A172 (cell line): ENCODE results near the gene PLCB4. TPM values are rescaled to one million over a fixed set of nuclear protein-coding genes. Genes with fewer than 3 reads are reported as not detected.
"Not testable (repeated sequence)": the region's sequence is repeated elsewhere in the genome, so short reads cannot be mapped to it uniquely, and the experiment has no call there.

Experiments
- DNase-seq: peaks from one replicate; pipeline ENCODE4 v3.0.0-alpha.2; 2015; ENCODE audit warnings: low spot score
- total RNA-seq: library from RNA; depleted of rRNA; stranded (reverse); fragments of >200 nt; shearing (Covaris generic); gene quantifications from 2 replicates; pipeline ENCODE4 v1.2.3, GENCODE V29; 2014

The PLCB4 gene
- total RNA-seq, 1 experiment from 2014 or later = 22.7 TPM

DNA sequence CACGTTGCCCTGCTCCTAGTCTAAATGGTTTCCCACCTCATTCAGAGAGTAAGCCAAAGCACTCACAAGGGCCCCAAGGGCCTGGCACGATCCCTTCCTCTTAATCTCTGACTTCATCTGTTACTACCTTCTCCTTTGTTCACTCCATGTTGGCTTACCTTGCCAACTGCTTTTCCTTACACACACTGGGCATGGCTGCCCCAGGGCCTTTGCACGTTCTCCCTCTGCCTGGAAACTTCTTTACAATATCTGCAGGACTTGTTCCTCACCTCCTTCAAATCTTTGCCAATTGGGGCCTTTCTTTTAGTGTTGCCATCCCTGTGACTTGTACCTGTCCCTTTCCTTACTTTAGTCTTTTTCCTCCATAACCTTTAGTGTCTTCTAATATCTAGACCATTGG lies 73.9 kb downstream of the PLCB4 start:
- no peak for DNase-seq

DNA sequence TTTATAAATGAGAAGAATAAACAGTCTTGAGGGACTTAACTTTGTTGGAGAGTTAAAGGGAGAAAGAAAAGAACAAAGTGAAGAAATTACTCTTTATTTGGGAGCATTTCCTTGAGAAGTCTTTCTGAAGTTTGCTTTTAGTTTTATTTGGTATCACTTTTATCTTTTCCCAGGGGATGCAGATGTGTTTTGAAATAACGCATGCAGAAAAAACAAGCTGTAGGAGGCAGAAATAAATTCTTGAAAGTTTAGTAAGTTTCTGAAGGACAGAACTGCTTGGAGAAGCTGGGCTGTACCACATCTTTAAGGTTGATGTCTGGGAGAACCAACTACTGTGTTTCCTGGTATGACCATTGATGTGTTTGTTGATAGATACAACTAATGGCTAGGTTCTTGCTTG lies 75.0 kb downstream of the PLCB4 start:
- DNase-seq = no peak

DNA sequence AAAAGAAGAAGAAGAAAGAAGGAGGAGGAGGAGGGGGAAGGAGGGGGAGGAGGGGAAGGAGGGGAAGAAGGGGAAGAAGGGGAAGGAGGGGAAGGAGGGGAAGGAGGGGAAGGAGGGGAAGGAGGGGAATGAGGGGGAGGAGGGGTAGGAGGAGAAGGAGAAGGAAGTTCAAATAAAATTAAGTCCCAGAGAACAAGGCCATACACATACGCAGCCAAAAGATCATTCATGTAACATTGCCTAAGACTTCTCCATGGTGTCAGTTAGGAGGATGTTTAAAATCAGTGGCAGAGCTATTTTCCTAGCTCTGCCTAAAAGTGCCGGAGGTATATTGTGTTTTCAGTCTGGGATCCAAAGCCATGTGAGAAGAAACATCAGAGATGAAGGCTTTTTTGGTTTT lies 75.8 kb downstream of the PLCB4 start:
- no peak for DNase-seq

DNA sequence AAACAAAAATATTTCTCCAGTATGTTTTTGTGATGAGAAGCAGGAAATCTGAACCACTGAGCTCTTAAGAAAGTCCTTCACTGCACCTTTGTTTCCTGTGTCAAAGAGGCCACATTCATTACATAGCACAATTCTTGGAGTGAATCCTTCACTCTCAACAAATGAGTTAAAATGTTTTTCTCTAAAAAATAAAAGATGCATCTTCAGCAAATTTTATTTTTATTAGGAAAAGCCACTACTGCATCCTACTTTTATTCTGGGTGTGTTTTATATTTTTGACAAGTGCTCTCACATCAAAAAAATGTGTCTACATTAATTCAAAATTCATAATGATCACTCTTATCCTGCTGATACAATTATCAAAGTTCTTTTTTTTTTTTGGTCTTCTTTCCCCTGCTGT lies 76.3 kb downstream of the PLCB4 start:
- no peak for DNase-seq

DNA sequence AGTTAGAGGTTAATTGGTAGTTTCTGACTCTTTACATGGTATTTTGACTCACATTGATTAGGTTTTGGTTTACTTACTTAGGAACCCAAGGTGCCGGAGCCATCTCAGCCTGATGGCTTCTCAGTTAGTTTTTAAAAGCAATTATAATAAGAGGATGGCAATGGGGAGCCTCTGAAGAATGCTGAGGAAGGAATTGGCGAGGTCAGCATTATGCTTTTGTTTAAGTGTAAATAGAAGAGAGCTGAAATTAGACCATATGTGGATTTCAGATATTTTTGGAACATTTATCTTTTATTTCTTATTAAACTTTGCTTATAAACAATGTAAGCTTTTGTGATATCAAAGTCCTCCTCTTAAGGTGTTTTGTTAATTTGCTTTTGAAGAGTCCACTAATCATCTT lies 77.8 kb downstream of the PLCB4 start:
- no peak for DNase-seq

DNA sequence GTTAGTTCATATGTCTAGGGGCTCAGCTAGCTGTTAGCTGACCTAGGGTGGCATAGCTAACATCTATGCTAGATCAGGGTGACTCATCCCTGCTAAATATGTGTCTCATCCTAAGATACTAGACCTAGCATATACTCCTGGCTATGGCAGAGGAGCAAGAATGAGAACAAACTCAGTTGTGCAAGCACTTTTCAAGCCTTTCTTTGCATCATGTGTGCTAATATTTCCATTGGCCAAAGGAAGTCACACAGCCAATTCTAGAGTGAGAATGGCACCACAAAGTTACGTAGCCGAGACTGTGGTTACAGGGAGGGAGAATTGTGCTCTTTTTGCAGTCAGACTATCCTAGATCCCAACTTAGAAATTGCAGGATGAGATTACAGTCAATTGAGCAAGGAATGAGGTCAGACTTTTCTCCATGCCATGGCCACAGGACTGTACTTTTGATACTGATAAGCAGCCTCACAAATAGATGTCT lies 78.7 kb downstream of the PLCB4 start:
- peak; percentile 49 for DNase-seq

DNA sequence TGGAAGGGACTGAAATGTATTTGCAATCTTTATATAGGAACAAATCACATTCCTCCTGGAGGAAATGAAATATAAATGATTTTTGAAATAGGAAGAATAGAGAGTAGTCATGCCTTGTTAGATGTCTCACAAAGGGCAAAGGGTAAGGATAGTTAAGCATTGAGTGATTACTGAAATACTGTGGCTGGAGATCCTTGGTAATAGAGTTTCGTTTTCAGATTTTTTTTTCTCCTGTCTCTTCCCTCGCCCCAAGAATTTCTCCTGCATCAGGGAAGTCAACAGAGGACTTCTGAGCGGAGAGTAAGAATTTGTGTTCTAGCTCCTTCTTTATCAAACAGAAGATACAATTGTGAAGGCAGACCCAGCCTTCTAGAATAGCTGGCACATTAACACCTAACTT lies 79.4 kb downstream of the PLCB4 start:
- no peak for DNase-seq

DNA sequence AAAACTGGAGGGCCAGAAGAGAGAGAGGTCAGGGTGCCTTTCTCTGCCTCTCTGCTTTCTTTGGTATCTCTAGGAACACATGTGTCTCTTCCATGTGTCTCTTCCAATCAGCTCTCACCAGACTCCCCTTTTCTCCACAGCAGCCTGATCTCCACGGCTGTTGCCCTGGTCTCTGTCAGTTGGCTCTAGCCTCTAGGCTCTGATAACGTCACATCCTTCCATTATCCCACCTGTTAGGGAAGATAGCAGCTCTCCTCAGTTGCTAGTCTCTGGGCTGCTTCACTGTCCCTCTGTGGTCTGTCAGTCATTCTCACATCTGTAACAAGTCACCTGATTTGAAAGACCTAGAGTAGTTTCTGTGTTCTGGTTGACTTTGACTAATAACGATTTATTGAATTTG lies 80.2 kb downstream of the PLCB4 start:
- no peak for DNase-seq

DNA sequence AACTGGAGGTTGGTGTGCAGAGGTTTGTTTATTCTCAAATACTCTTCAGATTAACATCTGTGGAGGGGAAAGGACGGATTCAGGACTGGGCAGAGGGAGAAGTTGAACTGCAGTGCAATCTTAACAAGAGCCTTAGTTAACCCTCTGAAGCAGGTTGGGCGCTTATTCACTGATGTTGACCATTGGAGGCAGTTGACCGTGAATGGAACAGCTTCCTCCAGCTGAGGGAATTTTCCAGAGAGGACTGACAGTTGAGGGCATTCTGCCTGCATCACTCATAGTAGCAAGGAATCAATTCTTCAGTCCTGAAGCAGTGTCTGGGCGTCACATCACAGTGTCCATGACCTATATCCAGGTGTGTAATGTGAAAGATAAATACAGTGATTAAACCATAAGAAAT lies 80.9 kb downstream of the PLCB4 start:
- DNase-seq = no peak

DNA sequence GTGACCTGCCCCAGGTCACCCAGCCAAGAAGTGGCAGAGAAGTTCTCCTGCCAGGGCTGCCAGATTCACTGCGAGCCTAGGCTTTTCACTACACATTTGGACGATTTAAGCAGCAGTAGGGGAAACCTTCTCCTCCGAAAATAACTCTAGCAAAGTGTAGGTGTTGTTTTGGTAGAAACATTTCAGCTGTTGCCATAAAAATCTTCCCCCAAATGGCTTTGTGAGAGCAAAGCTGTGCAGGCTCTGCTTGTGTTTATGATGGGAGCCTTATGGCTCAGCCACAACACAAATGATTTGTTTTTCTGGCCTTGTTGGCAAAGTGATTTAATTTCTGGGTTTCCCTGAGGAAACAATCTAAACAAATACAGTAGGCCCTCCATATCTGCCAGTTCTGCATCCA lies 81.8 kb downstream of the PLCB4 start:
- no peak for DNase-seq

DNA sequence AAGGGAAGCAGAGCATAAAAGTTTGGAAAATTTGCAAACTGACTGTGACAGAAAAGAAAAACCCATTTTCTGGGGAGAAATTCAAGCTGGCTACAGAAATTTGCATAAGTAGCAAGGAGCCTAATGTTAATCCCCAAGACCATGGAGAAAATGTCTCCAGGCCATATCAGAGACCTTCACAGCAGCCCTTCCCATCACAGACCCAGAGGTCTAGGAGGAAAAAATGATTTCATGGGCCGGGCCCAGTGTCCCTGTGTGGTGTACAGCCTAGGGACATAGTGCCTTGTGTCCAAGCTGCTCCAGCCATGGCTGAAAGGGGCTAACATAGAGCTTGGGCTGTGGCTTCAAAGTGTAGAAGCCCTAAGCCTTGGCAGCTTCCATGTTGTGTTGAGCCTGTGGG lies 83.3 kb downstream of the PLCB4 start:
- not testable (repeated sequence) for DNase-seq

DNA sequence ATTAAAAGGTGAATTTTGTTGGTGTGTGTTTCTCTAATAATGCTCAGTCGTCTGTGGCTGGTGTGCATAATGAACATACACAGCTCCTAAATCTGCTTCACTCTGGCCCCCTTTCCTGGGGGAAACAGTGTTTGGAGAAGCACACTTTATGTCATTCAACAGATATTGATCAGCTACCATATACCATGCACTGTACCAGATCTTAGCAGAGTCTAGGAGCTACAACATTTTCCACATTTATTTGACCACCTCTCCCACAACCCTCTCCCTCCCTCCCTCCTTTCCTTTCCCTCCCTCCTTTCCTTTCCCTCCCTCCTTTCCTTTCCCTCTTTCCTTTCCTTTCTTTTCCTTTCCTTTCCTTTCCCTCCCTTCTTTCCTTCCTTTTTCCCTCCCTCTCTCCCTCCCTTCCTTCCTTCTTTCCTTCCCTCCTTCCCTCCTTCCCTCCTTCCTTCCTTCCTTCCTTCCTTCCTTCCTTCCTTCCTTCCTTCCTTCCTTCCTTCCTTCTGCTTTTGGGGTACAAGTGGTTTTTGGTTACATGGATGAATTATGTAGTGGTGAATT lies 85.7 kb downstream of the PLCB4 start:
- no peak for DNase-seq

DNA sequence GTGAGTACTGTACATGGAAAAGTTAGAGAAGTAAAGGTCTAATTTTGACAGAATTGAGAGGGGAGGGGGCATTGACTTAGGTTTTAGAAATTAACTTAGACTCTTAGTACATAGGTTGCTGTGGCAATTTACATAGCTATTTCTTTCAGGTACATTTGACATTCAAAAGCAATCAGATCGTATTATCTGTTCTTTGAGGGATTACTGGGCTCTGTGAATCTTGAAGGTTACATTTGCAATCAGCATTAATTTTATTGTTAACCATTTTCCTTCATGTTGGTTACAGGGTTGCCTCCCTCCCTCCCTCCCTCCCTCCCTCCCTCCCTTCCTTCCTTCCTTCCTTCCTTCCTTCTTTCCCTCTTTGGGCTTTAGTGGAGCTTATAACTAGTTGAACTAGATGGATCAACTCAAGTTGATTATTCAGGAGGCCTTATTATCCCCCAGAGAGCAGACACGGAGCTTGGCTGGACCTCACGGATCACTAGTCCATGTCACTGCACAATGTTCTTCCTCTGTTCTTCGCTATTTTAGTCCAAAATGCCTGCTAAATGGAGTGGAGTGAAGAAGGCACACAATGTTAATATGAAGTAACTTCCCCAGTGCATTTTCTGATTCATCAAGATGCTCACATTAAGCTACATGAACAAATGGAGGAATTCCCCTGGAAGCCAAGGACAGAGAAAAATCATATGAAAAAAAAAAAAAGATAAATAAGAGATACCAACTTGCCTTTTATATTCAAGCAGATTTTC lies 87.8 kb downstream of the PLCB4 start:
- DNase-seq = no peak

DNA sequence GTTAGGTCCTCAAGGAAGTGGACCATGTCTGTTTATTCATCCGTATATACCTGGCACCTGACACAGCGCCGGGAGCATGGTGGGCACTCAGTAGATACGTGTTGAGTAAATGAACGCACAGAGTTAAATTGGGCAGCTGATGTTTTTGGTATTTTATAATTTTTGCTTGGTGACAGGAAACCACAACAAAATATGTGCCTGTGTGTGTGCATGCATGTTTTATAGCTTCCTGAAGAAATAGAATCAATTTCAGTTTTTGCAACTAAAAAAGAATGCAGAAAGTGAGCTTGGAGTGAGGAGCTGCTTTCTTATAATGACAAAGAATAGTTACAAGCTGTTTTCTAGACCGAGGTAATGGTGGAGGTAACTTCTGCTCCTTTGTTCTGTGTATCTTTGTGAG lies 91.4 kb downstream of the PLCB4 start:
- no peak for DNase-seq

DNA sequence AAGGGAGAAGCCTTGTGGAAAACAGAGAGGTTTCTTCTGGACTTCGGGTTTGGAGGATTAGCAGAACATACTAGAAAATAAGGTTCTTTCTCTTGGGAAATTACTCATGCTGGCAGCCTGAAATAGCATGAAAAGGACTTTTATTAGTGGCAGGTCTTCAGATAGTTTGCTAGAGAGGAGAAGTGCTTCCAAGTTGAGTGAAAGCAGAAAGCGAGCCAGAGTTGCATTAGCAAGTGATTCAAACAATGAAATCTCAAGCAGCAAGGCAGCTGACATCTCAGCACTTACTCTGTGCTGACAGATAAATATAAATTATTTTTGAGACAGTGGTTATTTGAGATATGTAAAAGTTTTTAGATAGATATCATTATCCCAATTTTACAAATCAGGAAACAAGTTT lies 91.9 kb downstream of the PLCB4 start:
- no peak for DNase-seq

DNA sequence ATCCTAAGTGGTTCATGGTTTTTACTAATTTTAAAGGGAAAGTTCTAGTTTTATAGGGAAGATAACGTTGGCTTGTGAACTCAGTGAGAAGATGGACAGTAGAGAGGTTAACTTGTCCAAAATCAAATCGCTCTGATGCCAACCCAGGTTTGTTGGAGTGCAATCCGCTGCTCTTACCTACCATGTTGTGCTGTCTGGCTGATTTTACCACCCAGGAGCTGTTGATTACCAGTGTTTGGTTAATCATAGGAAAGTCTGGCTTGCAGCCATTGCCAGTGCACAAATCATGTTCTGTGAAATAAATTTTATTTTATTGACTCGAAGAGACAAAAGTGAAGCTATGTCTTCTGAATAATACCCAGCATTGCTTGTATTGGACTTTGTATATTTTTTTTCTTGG lies 92.4 kb downstream of the PLCB4 start:
- no peak for DNase-seq

DNA sequence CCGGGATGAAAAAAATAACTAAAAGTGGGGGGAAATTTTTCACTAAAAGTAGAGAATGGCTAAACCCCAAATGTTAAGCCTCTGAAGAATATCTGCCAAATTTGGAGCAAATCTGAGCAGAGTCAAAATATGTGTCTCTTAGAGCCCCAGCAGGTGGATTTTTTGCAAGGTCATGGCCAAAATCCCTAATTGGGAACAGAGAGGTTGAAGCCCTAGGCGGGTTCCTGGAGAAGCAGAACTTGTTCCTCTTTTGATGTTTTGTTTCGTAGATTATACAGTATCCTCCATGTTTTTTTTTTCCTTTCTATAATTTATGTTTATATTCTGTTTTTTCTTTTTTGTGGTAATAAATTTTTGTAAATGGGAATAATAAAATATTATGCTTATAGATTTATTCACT lies 94.4 kb downstream of the PLCB4 start:
- no peak for DNase-seq

DNA sequence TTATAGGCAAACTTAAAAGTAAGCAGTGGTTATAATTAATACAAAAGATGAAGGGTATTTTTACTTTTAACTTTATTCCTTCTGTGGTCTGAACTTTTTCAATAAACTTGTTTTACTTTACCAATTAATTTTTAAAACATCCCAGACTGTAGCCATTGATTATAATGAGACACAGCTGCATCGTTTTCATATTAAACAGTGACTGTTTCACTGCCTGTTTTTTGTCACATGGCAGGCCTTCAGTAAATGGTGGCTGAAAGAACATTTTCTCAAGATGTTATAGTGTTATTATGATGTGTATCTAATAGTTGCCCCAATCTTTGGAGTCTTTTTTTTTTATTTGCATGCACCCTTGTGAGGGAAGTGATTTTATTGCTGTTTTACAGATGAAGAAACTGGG lies 95.1 kb downstream of the PLCB4 start:
- no peak for DNase-seq

DNA sequence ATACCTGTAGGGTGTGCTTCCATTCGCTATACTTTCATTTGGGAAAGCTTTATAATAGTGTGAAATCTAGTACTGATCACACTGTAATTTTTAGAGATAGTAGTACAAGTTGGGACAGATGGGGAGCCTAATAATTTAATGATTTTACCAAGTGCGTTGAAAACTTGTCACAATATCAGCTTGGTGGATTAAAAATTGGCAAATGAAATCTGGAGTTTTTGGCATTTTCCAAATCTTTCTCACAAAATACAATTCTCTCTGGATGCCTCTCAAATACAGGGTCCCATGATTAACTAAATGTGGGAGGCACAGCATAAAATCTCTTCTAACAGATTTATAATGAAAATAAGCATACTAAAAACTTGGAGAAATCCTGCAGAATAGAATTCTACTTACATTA lies 96.4 kb downstream of the PLCB4 start:
- no peak for DNase-seq

DNA sequence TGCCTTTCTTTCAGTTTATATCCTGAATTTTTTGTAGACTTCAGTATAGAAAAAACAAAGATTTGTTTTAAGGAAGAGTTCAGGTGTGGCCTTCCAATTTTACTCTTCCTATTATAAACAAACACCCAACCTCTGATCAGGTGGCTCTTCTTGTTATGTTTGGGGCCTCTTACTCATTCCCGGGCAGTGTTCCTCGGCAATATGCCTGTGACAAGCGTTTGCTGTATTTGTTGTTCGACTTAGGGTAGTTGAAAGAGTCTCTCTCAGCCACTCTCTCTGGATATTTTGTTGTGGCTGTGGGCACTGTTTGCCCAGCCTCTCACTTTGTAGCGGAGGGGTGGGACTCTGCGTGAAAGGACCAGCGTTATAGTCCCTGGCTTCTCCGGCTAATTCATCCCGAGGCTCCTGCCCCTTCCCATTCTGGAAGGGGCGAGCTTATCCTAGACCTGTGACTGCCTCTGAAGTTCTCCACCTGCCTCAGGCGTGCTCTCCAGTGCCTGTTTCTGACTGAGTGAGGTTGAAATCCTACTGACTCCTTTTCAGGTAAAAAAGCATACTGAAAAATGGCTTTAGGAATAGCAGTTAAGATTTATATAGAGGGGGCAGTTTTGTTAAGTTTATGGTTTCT lies 97.4 kb downstream of the PLCB4 start:
- DNase-seq = no peak

DNA sequence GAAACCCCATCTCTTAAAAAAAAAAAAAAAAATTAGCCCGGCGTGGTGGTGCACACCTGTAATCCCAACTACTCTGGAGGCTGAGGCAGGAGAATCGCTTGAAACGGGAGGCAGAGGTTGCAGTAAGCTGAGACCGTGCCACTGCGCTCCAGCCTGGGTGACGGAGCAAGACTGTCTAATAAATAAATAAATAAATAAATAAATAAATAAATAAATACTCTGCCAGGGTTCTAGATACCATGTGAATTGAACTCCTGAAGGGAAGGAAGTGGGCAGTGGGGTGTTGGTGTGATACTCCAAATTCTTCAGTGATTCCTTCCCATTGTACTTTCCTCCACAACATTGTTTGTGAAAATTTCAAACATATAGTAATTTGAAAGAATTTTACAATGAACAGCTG lies 100.5 kb downstream of the PLCB4 start:
- DNase-seq = no peak

DNA sequence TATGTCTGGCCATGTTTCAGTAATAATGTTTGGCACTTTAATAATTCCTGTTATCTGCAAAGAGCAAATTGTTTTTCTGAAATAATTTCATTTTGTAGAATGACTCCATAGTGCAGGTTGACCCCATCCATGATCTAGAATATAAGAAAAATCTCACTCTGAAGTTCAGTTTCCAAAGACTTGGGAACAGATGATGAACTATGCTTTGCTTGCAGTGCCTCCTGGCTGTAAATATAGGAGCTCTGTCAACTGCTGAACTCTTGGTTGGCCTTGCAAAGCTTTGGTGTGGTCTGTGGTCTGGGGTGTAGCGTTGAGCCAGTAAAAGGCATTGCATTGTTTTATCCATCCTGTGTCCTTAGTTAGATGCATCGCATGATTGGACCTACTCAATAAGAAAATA lies 104.0 kb downstream of the PLCB4 start:
- peak; percentile 8 for DNase-seq

DNA sequence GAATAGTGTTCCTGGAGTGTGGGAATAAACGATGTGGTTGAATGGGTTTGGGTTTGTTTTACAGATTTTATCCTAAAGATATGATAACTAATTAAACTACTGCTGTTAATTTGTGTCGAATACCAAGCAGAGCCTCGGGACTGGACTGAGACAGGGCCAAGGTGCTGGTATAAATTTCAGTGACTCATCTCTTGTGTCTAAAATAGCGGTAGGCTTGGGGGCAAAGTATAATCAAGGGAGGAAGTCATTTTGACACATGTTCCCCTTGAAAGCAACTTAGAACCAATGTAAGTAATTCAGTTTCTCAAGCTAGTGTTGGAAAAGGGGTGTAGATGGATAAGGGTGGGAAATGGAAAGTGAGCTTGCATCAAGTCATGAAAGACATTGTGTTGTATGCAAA lies 108.4 kb downstream of the PLCB4 start:
- peak; percentile 41 for DNase-seq
